IPS DF 4.7 (cell line): Measurements from ENCODE around the gene TRIM10.
"Not testable (repeated sequence)": the region's sequence is repeated elsewhere in the genome, so short reads cannot be mapped to it uniquely, and the experiment has no call there.

Source experiments
- DNase-seq: peaks from one replicate; pipeline ENCODE4 v3.0.0-alpha.2; 2013; ENCODE audit warnings: low spot score; ENCODE audit errors: extremely low read depth

Gene TRIM10

GRCh38 chr6:30172681-30173080, 11.7 kb upstream of the TRIM10 start:
- no peak for DNase-seq

DNA sequence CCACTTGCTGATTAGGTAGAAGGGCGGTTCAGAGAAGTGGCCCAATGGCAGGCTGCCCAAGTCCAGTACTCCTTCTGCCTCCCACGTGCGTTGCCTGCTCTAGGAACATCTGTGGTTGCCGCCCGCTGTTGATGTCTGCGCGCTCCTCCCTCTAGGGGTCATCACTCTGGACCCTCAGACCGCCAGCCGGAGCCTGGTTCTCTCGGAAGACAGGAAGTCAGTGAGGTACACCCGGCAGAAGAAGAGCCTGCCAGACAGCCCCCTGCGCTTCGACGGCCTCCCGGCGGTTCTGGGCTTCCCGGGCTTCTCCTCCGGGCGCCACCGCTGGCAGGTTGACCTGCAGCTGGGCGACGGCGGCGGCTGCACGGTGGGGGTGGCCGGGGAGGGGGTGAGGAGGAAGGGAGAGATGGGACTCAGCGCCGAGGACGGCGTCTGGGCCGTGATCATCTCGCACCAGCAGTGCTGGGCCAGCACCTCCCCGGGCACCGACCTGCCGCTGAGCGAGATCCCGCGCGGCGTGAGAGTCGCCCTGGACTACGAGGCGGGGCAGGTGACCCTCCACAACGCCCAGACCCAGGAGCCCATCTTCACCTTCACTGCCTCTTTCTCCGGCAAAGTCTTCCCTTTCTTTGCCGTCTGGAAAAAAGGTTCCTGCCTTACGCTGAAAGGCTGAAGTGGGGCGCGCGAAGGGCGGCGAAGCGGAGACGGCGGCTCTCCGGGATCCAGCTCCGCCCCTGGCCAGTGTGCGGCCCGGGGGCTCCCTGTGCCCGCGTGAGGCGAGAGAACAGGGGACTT, 10.9 kb upstream of the TRIM10 start:
- no peak for DNase-seq

- DNase-seq: peak; percentile 60
Measured at GRCh38 chr6:30169658-30170614, 8.9 kb upstream of the TRIM10 start.

DNA sequence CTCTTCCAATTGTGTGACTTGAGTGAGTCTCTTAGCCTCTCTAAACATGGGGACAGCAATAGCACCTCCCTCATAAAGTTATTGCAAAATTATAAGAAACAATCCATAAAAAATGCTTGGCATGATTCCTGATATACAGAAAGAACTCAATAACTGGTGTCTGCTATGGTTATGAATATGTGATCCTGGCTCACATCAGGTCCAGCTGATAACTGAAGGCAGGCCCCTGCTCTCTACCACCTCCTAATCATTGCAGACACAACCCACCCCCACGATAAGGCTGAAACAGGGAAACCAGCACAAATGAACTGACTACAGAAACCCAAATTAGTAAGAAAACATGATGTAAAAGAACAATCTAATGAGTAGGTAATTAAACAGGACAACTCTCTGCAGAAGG, 7.7 kb upstream of the TRIM10 start:
- DNase-seq: no peak

DNA sequence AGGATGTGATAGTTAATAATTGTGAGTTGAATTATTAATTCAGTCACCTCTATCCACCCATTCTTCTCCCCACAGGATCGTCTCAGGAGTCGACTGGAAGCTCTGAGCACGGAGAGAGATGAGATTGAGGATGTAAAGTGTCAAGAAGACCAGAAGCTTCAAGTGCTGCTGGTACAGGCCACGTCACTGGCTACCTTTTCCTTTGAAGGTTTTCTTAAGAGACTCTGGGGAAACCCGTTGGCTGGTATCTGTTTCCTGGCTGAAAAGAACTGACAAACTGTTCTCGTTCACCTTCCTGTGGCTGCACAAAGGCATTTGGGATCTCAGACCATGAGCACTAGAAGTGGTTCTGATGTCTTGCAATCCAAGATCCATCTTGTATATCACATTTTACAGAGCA, 6.1 kb upstream of the TRIM10 start:
- no peak for DNase-seq

- DNase-seq: not testable (repeated sequence)
Measured at GRCh38 chr6:30165238-30165637, 4.2 kb upstream of the TRIM10 start.

DNA sequence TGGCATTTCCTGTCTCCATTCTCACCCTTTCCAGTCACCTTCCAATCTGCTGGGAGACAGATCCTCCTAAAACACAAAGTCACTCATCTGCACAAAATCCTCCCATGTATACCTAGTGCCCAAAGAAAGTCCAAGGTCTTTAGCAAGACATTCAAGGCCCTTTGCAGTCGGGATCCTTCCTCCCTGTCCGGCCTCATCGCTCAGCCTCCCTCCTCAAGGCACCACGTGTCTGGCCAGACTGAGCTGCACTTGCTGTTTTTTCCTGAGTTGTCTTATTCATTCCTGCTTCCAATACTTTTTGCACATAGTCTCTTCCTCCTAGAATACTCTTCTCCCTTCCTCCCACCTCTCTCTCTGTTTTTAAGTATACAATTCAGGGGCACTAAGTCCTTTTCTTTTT, 3.7 kb upstream of the TRIM10 start:
- no peak for DNase-seq

DNA sequence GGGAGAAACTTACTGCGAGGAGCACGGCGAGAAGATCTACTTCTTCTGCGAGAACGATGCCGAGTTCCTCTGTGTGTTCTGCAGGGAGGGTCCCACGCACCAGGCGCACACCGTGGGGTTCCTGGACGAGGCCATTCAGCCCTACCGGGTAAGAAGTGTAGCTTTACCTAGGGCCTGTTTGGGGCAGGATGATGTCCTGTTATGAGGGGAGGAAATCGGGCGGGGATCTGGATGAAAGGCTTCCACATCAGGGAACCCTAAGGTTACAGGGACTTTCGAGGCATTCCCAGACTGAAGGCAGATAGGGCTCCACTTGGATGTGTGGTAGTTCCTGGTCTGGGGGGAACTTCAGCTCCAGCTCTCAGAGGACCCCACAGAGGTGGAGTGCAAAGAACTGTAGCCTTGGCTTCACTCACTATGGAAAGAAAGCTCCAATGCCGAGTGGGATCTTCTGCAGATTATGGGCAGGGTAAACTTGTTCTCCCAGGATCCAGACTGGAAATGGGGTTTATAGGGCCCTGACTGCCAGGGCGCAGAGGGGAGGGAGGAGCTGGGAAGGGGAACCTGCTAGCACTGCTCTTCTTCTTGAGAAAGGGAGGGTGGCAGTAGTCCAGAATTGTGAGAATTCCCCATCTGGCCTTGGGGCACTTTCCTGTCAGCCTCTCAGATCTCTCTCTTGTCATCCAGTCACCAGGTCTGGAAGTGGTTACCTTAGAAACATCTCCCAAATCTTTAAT, 3.1 kb upstream of the TRIM10 start:
- DNase-seq: no peak

DNA sequence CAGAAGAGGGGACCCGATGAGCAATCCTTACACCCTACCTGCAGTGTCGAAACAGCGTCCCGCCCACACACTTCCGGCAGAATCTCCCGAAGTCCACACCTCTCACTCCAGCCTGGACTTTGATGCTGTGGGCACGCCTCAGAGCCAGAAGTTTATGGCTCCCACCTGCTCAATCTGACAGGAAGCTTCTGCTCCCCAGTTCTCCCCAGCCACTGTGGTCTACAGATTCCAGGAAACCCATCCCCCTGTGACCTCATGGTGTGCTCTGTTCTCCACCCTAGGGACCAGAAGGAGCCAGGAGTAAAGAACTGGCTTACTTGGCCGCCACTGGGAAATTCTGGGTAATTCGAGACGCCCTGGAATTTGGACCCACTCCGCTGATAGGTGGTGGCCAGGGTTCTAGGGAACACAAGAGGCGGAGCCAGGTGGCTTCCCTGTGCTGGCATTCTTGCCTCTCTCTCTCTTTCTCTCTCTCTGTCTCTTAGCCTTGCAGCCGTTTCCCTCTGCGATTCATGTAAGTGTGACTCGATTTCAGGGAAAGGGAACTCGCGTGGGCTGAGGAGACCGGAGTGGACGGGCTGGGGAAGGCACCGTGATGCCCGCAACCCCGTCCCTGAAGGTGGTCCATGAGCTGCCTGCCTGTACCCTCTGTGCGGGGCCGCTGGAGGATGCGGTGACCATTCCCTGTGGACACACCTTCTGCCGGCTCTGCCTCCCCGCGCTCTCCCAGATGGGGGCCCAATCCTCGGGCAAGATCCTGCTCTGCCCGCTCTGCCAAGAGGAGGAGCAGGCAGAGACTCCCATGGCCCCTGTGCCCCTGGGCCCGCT, 2.3 kb upstream of the TRIM10 start, which contains the start of gene TRIM15:
Gene TRIM15 (plus strand): TSS at position 457 of the 828 bp plus-strand sequence. CDS start 139 bp downstream, at position 596.
- no peak for DNase-seq

GRCh38 chr6:30162265-30163089, 1.5 kb upstream of the TRIM10 start:
- no peak for DNase-seq

GRCh38 chr6:30160008-30160784, 815 bp downstream of the TRIM10 start:
- no peak for DNase-seq

- no peak for DNase-seq
Measured at GRCh38 chr6:30158475-30159040, 2.5 kb downstream of the TRIM10 start.

GRCh38 chr6:30157999-30158398, 3.0 kb downstream of the TRIM10 start:
- DNase-seq: no peak

DNA sequence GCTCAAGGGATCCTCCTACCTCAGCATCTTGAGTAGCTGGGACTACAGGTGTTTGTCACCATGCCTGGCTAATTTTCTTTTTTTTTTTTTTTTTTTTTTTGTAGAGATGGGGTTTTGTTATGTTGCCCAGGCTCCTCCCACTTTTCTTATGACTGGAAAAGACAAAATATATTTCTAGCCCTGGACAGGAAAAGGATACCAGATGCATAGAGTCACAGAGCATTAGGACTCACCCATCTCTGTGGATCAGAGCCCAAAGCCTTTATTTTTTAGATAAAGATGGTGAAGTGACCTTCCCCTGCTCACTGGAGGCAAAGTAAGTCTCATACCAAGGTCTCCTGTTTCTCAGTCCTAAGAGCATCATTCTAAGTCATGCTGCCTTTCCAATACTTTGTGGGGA, 3.4 kb downstream of the TRIM10 start:
- DNase-seq: no peak

DNA sequence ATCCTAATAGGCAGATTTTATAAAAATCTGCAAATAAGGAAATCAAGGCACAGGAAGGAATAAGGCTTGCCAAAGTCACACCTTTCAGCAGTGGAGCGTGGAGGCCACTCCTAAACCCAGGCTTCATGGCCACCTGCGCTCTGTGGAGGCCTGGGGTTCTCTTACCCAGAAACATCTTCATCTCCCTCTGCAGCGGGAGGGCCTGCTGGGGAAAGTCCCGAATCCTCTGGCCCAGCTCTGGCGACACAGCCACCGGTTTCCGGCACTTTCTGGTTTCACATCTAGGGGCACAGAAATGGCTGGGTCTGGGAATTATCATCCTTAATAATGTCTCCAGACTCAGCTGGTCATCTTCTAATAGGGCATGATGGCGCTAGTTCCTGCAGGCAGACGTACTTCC, 4.2 kb downstream of the TRIM10 start:
- no peak for DNase-seq

DNA sequence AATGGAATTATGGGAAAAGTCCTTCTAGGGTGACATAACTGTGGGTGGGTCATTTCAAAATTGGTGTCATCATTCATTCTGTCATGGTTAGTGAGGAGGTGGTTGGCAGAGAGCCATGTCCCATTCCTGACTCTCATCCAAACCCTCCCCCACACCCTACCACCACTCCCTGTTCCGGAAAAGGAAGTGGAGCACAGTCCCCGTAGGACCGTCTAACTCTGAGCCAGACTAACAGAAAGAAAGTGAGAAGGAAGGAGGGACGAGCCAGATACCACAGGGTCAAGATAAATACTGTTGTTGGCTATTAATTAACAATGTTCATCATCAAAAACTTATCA, 4.8 kb downstream of the TRIM10 start:
- no peak for DNase-seq

GRCh38 chr6:30155520-30156261, 5.3 kb downstream of the TRIM10 start:
- DNase-seq: no peak
